Smooth muscle cell of the brain vasculature (primary cell): ENCODE results near the gene ISYNA1.

Experiments used
- DNase-seq: peaks from one replicate; pipeline ENCODE4 v3.0.0-alpha.2; 2012; ENCODE audit warnings: low read depth, low spot score

ISYNA1 gene

DNA sequence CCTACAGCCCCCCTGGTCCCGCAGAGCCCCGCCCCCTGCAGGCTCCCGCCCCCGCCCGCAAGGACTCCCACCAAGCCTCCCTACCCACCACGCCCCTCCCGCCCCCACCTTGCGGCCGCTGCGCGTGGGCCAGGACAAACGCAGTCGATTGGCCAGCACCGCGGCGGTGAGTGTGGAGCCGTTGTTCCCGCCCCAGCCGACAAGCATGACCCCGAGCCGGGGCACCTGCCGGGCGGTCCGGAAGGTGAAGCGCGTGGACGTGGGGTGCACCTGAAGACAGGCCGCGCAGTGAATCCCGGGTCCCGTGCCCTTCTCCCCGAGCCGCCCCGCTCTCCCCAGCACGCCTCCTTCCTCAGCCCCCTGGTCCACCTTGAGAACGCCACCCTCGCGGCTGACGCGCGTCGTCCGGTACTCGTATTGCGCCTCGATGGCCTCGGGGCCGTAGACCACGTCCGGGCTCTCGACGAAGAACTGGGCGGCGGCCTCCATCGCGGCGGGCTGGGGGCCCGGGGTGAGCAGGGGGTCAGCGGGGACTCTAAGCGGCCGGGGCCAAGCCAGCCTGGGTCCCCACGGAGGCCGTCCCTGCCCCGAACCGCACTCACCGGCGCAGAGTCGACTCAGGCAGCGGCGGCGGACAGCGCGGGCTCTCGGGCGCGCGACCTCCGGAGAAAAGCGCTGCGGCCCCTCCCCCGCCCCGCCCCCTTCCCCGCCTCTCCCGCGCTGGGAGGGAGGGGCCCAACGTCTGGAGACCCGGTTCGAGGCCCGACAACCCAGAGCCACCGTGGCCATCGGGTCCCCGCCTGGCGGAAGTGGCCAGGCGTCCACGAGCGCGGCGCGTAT lies at the start of gene ISYNA1:
TSS of gene ISYNA1 (minus strand) at position 643 of the 840 bp plus-strand sequence. CDS start at position 489, 154 bp downstream.
- no peak for DNase-seq

DNA sequence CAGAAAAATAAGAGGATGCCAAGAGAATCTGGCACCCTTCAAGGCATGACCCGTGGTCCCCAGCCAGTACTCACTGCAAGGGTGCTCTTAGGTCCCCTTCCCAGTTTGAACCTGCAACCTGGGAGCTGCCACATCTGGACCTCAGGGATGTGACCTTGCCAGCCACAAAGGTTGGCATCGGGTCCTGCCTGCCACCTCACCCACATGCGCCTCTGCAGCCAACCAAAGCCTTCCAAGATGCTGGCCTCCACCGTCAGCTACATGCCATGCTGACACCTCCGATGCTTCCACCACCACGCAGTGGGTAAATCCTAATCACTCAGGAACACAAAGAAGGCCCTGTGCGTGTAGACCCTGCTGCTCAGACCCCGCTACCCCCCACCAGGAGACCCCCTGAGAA lies 48.8 kb upstream of the ISYNA1 start:
- DNase-seq: no peak

DNA sequence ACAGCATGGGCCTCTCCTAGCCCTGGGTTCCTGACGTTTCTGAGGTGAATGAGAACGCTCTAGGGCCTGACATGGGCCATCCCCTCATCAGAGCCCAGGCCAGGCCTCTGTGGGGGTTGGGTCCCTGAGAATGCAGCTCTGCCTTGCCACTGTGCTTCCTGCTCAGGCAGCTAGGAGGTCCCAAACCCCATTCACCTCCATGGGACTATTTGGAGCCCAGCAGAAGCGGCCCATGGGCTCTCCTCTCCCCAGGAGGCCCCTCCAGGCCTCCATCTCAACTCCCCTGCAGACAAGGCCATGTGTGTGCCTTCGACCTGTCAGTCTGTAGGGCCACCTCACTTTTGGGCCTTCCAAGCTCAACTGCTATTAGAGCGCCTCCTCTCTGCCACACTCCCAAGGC lies 47.1 kb upstream of the ISYNA1 start:
- DNase-seq: no peak

DNA sequence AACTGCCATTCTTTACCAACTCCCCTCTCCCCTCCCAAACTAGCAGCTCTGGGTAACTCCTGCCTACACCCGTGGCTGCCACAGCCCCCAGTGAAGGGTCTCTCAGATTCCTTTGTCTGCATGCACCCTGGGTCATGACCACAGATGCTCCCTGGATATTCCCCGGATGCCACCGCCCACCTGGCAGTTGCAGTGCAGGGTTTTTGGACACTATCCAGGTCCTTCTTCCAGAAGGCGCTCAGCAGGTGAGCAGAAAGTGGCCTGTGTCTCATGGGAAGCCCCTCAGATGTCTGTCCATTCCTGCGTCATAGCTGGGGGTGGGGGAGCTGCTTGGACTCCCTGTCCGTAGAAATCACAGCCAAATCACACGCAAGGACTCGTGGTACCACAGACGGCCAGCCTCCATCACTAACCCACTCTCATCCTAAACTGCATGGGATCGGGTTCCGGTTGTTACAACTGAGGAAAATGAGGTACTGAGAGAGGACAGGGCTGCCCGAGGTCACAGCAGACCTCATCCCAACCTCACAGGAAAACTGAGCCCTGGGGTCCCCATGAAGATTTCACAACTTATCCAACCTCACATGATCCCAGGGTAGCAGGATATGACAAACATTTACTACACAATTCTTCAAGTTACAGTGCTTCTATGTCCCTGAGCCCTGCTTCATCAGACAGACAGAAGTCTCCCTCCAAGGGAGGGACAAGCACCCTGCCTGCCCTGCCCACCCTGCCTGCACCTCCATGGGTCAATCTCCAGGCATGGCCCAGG lies 45.4 kb upstream of the ISYNA1 start:
- DNase-seq: no peak

DNA sequence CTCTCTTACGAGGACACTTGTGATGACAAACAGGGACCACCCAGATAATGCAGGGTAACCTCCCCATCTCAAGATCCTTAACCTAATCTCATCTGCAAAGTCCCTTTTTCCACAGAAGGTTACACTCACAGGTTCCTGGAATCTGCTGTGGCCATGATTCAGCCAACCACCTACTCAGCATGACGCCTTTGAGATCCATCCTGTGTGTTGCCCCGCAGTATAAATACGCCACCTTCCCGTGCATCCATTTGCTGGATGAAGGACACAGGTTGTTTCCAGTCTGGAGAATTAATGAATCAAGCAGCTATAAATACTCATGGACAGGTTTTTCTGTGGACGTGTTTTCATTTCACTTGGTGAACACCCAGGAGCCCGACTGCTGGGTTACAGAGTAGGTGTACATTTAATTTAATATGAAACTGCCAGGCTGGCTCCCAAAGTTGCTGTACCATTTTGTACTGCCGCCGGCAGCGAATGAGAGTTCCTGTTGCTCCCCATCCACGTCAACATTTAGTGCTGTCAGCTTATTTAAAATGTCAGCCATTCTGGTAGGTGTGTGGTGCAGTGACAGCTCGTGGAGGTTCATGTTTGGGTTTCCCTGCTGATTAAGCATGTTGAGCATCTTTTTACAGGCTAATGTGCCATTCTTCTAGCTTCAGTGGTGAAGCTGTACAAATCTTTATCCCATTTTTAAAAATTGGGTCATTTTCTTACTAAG lies 43.7 kb upstream of the ISYNA1 start:
- no peak for DNase-seq

DNA sequence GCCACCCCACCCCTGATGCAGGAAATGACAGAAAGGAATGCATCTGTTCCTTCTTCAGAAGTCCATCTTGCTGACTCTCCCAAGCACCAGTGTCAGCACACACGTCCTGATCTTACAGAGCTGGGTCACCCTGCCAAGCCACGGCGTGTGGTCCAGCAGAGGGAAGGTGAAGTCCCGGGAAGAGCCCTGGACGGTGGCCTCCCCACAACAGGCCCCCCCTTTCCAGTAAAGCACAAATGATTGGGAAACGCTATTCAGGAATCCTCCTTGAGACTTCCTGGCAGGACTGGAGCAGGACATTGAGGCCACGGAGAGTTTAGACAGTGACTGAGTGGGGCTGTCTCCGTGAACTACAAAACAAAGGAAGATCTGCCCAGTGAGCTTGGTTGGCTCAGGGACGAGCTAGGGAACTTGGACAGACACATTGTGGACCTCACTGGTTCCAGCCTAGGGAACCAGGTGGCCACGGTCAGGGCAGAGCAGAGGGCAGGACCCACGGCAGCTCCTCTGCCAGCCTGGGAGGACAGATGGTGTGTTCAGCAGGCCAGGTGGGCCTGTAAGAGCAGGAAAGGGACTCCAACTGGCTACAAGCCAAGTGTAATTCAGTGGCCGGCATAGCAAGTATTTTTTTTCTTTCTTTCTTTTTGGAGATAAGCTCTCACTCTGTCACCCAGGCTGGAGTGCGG lies 42.2 kb upstream of the ISYNA1 start:
- no peak for DNase-seq

DNA sequence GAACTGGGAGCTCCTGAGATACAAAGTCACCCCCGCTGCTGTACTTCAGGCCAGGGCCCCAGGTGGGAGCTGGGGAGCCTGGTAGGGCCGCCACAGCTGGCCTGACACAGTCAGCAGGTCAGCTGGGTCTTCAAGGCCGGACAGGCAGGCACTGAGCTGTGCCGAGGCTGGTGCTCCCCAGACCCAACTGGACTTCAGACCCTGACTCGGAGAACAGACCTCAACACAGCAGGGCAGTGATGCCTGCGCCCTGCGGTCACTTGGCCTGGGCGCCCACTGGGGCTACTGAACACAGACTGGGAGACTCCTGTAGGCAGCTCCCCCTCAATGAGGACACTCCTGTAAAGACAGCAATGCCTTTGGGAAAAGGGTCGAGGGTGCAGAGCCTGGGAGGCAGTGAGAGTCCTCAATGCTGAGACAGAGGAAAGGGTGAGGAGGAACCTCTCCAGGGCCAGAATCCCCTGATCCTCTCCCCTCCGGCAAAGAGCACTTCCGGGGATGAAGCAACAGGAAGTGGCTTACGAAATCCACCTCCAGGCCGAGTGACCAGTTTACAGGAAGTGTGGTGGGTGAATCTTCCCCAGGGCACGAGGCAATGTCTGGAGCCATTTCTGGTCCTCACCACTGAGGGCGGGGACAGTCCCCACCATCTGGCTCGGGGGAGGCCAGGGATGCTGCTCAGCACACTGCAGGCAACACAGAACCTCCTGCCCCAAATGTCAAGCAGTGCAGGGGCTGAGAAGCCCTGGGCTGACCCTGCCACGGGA lies 40.8 kb upstream of the ISYNA1 start:
- no peak for DNase-seq

DNA sequence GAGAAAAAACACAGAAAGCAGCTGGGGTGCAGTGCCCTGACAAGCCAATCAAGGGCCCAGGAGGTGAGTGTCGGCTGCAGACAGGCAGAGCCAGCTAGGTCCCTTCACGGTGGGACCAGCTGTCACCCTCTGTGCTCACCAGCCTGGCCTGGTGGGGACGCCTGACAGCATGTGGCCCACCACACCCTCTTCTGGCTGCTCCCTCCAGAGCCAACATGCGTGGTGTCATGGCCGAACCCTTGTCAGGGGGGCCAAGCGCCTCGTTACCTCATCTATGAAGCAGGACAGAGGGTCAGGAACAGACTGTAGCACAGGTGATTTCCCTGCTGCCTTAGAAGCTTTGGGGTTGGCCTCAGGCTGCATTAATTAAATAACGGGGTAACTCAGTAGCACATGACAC lies 40.0 kb upstream of the ISYNA1 start:
- no peak for DNase-seq

DNA sequence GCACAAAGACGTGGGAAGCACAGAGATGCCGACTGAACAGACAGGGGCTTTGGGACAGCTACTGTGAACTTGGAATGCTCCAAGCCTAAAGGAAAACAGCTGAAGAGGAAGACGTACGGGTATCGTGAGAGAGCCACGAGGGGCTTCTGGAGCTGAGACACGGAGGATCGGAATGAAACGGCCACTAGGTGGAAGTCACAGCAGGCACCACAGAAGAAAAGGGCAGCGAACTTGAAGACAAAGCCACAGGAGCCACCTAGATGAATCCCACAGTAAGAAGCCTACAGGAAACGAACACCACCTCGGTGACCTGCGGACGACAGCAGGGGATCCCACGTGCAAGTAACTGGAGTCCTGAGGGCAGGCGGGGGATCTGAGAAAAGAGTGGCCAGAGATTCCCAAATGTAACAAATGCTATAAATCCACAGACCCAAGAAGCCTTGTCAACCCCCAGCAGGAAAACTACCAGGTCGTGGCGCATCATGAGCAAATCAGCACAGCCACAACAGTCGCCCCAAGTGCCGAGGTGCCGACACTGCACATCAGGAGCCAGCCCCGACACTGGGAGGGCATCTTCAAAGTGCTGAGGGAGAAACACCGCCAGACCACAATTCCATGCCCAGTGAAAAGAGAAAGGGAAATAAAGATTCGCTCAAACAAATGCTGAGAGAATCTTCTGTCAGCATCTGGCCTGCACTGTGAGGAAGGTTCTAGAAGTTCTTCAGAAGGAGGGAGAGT lies 39.3 kb upstream of the ISYNA1 start:
- no peak for DNase-seq

DNA sequence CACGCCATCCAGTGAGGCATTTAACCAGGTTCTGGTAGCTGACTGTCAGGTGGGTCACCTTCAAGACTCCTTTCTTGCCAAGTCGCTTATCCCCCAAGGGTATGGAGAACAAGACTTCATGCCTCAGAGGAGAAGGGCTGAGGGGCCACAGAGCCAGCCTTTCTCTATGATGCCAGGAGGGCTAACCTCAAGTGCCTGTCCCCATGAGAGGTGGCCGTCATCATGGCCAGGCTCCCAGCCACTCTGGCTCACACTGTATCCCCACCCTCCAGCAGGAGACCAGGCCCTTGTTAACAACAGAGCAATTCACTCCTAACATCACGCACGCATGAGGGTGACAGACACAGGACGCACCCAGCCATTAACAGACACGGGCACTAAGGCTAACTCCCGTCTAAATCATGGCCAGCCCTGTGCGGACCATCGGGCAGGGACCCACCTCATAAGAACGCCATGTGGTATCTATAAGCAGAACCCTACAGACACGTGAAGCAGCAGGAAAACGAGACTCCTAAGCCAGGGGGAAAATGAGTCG lies 38.6 kb upstream of the ISYNA1 start:
- no peak for DNase-seq

DNA sequence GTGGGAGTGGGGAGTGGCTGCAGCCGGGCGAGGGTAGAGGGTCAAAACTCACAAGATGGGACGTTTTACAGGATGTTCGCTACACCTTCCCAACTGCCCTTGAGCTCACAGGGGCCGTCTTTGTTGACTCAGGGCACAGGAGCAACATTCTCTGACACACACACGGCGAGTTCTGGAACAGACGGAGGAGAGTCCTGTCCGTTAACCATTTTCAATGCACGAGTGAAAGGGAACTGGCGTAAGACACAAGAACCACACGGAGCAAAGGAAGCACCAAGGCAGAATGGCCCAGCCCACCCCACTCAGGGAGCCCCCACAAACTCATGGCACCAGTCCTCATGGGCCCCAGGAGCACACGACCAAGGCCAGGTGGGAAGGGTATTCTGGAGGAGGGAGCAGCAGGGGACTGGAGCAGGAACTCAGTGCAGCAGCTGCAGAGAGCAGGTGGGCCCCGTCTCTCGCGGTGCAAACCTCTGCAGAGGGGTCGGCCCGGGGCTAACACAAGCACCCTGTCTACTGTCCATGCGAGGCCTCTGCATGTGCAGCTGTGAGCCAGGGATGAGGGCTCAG lies 37.9 kb upstream of the ISYNA1 start:
- DNase-seq: no peak

DNA sequence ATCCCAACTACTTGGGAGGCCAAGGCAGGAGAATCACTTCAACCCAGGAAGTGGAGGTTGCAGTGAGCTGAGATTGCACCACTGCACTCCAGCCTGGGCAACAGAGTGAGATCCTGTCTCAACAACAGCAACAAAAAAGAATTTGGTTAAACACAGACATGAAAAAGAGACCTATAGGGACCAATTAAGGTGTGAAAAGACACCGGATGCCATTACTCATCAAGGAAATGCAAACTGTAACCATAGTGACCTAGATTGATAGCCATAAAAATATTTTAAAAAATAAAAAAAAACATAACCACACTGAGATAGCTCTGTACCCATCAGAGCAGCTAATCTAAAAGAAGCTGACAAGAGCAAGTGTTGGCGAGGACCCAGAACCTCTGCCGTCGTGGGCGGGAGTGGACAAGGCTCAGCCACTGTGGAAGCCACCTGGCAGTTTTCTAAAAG lies 37.1 kb upstream of the ISYNA1 start:
- no peak for DNase-seq

DNA sequence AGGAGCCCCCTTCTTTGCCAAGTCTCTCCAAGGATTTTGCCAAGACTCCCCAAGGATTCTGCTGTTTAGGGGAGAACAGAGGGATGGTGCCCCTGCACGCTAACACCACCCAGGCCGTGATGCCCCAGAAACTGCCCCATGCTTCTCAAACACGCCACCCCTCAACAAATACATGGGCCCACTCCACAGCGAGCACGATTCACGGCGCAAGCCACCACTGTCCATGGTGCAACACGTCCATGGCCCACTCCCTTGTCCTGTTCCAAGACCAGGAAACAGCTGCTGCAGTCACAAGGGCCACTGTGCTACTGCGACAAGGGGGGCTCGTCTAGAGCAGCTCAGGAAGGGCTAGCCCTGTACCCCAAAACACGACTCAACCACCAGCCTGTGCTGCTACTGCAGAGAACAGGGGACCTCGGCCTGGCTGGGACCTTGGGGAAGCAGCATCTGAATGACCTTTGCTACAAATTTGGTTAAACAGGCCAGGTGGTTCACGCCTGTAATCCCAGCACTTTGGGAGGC lies 36.5 kb upstream of the ISYNA1 start:
- no peak for DNase-seq

DNA sequence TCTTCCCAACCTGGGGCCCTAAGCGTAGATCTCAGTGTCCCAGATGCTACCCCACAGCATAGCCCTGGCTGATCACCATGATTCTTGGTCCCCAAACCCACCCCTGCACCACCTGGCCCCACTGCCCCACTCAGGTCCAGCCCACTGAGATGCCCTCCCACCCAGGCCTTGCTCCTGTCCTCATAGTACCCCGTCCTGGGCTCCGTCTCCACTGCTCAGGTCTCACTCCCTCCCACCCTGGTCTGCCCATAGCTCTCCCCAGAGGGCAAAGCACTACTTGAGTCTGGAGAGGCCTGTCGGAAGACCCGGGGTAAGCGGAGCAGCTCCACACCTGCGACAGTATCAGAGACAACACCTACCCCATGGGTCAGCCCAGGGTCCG lies 35.8 kb upstream of the ISYNA1 start:
- DNase-seq: no peak

DNA sequence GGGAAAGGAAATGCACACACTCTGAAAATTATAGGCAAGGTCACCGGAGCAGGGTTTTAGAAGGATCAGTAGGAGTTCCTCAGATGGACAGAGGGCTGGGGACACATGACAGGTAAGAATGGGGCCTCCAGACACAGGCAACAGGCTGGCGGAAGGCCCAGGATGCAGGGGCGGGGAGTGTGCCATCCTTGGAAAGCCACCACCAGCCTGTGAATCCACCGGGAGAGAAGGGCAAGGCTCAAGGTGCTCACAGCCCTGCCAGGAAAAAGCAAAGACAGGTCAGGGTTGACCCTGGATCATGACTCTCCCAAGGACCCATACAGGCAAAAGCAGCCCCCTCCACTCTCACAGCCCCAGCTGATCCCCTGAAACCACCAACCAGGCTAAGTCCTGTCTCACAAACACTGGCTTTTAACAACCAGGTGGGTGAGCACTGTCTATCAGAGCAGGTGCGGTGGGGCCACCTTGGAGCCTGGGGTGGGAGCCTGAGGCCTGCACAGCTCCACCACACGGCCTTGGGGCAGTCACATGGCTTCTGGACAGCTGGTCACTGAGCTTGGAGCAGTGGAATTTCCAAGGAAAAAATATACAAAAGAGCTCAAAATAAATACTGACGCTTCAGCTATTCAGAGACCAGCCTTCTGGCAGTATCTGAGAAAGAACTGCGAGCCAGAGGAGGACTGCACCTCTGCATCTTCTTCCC lies 35.2 kb upstream of the ISYNA1 start:
- DNase-seq: no peak

DNA sequence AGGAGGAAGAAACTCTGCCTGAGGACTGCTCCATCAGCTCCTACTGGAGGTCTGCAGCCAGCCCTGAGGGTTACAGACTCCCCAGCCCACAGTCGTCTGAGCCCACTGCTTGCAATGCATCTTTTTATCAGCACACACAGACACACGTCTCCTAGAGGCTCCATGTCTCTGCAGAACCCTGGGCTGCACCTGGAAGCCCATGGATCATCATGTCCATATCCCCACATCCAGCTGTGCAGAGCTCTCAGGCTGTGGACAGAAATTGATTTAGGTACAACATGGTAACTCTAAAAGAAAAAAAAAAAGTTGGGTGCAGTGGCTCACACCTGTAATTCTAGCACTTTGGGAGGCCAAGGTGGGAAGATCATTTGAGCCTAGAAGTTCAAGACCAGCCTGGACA lies 32.9 kb upstream of the ISYNA1 start:
- DNase-seq: no peak

DNA sequence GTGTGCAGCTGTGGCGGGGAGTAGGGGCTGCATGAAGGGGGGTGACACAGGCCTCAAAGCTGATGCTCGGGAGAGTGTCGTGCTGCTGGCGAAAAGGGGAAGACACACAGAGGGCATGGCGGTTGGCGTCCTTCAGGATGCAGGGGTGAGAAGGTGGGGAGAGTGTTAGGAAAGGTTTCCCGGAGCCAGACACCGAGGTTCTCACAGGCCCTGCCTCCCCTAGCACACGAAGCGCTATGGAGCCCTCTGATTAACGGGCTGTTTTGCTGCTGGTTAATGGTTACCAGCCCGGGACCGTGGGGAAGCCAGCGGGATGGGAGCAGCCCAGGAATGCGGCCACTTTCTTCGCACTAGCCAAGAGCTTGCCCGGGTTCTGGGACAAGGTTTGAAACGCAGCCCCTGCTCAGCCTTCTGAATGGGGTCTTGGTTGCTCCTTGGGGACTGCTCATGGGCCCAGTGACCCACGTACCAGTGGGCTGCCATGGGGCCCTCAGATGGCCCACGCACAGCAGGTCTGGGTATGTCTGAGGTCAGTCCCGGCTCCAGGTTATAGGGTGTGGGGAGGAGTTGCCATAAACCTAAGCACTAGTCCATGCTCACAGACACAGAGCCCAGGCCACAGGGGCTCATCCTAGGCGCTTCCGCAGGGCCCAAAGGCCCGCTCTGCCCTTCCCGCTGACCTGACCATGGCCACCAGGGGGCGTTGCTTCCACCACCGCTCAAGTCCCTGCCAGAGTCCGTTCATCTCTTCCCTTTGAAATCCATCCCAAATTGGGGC lies 31.3 kb upstream of the ISYNA1 start:
- DNase-seq: no peak

DNA sequence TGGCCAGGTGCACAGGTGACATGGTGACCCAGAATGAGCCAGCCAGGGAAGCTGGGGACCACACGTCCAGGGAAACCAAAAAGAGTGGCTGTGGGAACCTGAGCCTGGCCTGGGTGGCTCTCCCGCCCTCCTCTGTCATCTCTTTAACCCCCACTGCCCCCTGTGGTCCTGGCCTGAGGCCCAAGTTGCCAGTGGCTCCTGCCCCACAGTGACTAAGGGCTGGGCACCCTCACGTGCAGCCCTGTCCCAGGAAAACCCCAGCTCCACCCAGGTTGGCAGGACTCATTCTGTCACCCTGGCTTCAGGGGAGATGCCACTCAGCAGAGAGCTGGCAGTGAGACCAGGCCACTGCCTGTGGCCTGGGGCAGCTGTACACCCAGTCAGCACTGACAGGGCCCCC lies 30.6 kb upstream of the ISYNA1 start:
- no peak for DNase-seq
